PFSK-1 (cell line): ENCODE measurements around the gene SNCA.

Experiments used
- FOXP2 ChIP-seq: optimal IDR thresholded peaks from 2 replicates; pipeline ENCODE3; 2011; ENCODE audit warnings: borderline replicate concordance, control low read depth, inconsistent platforms; ENCODE audit not compliant: insufficient read depth; ENCODE audit errors: extremely low read length, extremely low read depth
- POLR2AphosphoS5 ChIP-seq: IDR thresholded peaks from 2 replicates; pipeline ENCODE4 v1.6.1; 2012; ENCODE audit warnings: low read depth, mild to moderate bottlenecking, control low read depth, low read length, moderate library complexity
- SIN3A ChIP-seq: IDR thresholded peaks from 2 replicates; pipeline ENCODE4 v1.6.1; 2012; ENCODE audit warnings: mild to moderate bottlenecking, low read length, moderate library complexity, borderline replicate concordance; ENCODE audit not compliant: insufficient read depth
- TAF1 ChIP-seq: IDR thresholded peaks from 2 replicates; pipeline ENCODE4 v1.6.1; 2012; ENCODE audit warnings: low read length, control low read depth, borderline replicate concordance; ENCODE audit not compliant: insufficient read depth
- TF ChIP-seq, protein P1 (sequence below), 2 experiments: IDR thresholded peaks; 2 replicates each; pipeline versions ENCODE4 v1.6.1 to v1.8.0; 2011 to 2012; ENCODE audit warnings: low read depth in 2 of 2, low read length in 2 of 2, control low read depth in 1 of 2, inconsistent platforms in 1 of 2, mild to moderate bottlenecking in 1 of 2, moderate library complexity in 1 of 2; ENCODE audit not compliant: insufficient read depth in 1 of 2

SNCA gene

DNA sequence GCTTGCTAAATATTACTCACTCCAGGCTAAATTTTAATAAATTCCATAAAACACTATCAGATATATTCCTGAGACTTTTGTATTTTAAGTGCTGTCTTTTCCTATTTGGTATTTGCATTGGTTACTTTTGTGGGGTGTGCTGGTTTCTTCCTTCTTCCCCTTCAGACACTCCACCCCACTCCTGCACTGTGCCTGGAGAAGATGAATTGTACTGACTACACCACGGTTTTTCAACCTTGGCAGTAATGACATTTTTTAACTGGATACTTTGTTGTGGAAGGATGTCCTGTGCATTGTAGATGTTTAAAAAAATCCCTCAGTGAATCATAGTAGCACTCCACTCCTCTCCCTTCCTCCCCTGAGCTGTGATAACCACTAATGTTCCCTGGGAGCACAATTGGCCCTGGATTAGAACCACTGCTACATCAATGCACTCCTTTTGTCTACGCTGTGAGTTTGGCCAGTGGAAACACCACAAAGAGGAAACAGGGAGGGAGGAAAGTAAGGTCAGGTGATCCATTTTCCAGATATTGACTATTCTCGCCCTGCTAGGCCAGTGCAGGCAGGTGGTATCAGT lies 36.3 kb downstream of the SNCA start:
- TF ChIP-seq, protein P1, sequence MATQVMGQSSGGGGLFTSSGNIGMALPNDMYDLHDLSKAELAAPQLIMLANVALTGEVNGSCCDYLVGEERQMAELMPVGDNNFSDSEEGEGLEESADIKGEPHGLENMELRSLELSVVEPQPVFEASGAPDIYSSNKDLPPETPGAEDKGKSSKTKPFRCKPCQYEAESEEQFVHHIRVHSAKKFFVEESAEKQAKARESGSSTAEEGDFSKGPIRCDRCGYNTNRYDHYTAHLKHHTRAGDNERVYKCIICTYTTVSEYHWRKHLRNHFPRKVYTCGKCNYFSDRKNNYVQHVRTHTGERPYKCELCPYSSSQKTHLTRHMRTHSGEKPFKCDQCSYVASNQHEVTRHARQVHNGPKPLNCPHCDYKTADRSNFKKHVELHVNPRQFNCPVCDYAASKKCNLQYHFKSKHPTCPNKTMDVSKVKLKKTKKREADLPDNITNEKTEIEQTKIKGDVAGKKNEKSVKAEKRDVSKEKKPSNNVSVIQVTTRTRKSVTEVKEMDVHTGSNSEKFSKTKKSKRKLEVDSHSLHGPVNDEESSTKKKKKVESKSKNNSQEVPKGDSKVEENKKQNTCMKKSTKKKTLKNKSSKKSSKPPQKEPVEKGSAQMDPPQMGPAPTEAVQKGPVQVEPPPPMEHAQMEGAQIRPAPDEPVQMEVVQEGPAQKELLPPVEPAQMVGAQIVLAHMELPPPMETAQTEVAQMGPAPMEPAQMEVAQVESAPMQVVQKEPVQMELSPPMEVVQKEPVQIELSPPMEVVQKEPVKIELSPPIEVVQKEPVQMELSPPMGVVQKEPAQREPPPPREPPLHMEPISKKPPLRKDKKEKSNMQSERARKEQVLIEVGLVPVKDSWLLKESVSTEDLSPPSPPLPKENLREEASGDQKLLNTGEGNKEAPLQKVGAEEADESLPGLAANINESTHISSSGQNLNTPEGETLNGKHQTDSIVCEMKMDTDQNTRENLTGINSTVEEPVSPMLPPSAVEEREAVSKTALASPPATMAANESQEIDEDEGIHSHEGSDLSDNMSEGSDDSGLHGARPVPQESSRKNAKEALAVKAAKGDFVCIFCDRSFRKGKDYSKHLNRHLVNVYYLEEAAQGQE (IDR thresholded peaks at IDR 0.05; ENCODE audit: insufficient read depth in 1 of 2, low read depth in 2 of 2, low read length in 2 of 2) = no peak
- TF ChIP-seq FOXP2 = no peak
- TF ChIP-seq TAF1 = no peak
- TF ChIP-seq POLR2AphosphoS5 = no peak
- no peak for TF ChIP-seq SIN3A

DNA sequence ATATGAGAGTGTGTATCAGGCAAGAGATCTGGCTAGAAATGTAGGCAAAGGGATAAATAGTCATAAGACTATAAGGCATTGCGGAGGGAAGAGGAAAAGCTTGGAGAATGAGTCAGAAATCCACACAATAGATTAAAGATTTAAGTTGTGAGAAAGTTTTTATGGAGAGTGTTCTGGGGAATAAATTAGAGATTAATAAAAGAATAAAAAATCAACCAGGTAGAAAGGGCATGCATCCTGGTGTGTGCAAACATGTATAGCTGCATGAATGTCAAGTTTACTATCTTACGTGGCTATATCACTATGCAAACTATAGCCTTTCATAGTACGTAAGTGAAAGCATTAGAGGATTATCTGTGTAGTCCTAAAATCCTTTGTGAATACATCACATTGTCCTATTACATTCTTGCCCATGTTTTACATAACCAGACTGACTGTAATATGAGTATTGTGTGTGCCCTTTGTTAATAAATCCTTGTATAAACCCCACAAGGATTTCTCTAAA lies 36.9 kb downstream of the SNCA start:
- TF ChIP-seq POLR2AphosphoS5 = no peak
- TF ChIP-seq SIN3A = no peak
- TF ChIP-seq FOXP2 = no peak
- TF ChIP-seq, protein P1 (IDR thresholded peaks at IDR 0.05; ENCODE audit: insufficient read depth in 1 of 2, low read depth in 2 of 2, low read length in 2 of 2) = no peak

DNA sequence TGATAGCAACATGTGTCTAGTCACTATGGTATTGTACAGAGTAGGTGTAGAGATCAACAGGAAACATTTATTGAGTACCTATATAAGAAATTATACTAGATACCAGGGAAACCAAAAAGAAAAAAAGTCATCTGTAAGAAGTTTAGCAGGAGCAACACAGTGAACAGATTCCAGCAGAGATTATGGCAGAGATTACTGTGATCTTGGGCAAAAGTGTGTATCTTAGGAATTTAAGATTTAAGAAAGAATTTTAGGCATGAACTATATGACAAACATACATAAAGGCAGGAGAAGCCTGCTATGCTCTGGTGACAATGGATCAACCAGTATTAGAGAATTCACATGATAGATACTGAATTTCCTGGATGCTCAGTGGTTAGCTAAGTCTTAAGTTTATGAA lies 37.9 kb downstream of the SNCA start:
- TF ChIP-seq FOXP2 (no peak), TAF1 (no peak), SIN3A (no peak), POLR2AphosphoS5 (no peak)
- TF ChIP-seq, protein P1 (IDR thresholded peaks at IDR 0.05; ENCODE audit: insufficient read depth in 1 of 2, low read depth in 2 of 2, low read length in 2 of 2) = no peak

DNA sequence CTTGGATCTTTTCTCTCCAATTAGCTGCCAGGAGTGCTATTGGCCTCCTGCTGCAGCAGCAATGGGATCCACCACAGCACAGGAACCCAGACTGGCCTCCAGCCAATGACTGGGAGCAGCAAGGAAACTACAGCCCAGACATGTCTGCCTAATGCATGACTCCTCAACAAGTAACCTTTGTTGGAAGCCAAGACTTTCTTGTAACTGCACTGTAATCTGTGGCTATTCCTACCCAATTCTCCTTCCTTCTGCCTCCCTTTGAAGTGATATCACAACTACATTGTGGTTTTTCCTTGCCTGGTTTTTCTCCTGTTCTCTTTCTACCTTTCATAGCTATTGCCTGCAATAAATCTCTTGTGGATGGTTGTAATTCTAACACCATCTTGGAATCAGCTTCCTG lies 39.8 kb downstream of the SNCA start:
- TF ChIP-seq SIN3A (no peak), POLR2AphosphoS5 (no peak)
- TF ChIP-seq, protein P1 (IDR thresholded peaks at IDR 0.05; ENCODE audit: insufficient read depth in 1 of 2, low read depth in 2 of 2, low read length in 2 of 2) = no peak
